Right atrium auricular region (tissue), 2 donors: ENCODE results near the gene ACTL8. TPM values are rescaled to one million over a fixed set of nuclear protein-coding genes. Genes with fewer than 3 reads are reported as not detected.

Experiments used
- DNase-seq: peaks from one replicate; pipeline ENCODE4 v3.0.0-alpha.2; 2019; ENCODE audit warnings: low spot score
- H3K27ac ChIP-seq, 2 donors: fragments of 200-600 bp; sonication (generic); 1 replicate in 1 of 2; 2 replicates in 1 of 2; pipeline ENCODE4 v1.5.1; 2016 to 2019
- H3K27me3 ChIP-seq, 2 donors: fragments of 200-600 bp; sonication (generic); one replicate each; pipeline versions ENCODE4 v1.5.1 to v1.6.0; 2017 to 2019
- H3K36me3 ChIP-seq: fragments of 200-600 bp; sonication (generic); one replicate; pipeline ENCODE4 v1.5.1; 2016
- H3K4me1 ChIP-seq, 2 donors: fragments of 200-600 bp; sonication (generic); one replicate each; pipeline versions ENCODE4 v1.5.1 to v1.6.0; 2017 to 2019
- H3K4me3 ChIP-seq, 2 donors: fragments of 200-600 bp; sonication (generic); 1 replicate in 1 of 2; 2 replicates in 1 of 2; pipeline ENCODE4 v1.5.1; 2017 to 2019; ENCODE audit warnings: mild to moderate bottlenecking in 1 of 2, moderate library complexity in 1 of 2
- H3K9me3 ChIP-seq, 2 donors: fragments of 200-600 bp; sonication (generic); one replicate each; pipeline ENCODE4 v1.5.1; 2019
- CTCF ChIP-seq, 2 donors: fragments of 200-600 bp; sonication (generic); IDR thresholded peaks; one replicate each; pipeline ENCODE4 v1.5.1; 2019; ENCODE audit warnings: antibody characterized with exemption in 2 of 2
- total RNA-seq, 2 donors: library from RNA; depleted of rRNA; stranded (reverse); fragments of >200 nt; gene quantifications; one replicate each; pipeline ENCODE4 v1.1.0, GENCODE V29; 2016

ACTL8 gene
- total RNA-seq, 2 donors from 2014 or later = not detected

DNA sequence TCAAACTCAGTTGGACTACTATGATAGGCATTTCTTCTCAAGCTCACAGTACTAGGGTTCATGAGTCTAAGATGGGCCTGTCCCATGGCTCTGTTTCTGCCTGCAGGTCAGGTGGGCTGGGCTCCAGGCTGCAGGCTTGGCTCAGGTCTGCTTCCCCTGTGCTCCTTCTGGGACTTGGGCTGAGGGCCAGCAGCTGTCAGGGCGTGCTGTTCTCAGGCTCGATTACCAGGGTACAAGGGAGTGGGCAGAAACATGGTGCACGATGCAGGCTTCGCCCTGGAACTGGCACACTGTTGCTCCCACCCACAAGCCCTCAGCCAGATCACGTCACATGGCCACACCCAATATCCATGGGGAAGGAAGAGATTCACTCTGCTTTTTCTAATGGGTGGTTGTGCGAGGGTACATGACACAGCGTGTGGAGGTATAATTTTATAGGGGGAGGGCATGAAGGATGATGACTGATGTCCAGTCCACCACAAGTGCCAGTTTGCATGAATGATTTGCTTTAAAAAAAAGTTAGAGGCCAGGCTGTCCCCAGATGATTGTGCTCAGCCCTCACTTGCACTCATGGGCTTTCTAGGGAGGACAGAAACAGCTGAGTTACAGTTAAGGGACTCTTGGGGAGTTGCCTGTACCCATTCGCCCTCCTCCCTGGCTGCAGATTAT, 118.0 kb downstream of the ACTL8 start:
- no peak overlapping the region for H3K4me3 ChIP-seq
- H3K4me1 ChIP-seq = peaks cover 0 to 13% of the 10 kb centered on the region in 2 donors
- DNase-seq = no peak
- H3K27me3 ChIP-seq = no peaks in the 10 kb centered on the region
- TF ChIP-seq CTCF (IDR thresholded peaks at IDR 0.05) = no peak
- no peak overlapping the region for H3K27ac ChIP-seq
- no peaks in the 10 kb centered on the region for H3K9me3 ChIP-seq
- no peaks in the 10 kb centered on the region for H3K36me3 ChIP-seq

DNA sequence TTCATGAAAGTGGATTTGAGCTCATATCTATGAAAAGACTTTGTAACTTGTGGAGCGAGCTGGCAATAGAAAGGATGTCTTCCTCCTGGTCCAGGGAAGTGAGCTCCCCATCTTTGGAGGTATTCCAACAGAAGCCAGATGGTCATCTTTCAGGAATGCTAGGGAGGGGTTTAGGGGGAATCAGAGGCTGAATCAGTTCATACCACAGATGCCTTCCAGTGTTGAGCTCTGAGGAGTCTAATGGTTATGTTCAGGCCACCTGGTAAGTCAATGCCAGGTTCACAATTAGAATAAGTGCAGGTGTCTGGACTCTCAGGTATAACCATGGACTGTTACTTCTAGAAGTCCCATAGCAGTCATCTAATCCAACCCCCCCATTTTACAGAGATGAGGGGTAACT, 119.1 kb downstream of the ACTL8 start:
- Histone ChIP-seq H3K36me3 (no peaks in the 10 kb centered on the region), H3K27ac (peak overlapping the region in 1 of 2 donors; percentile 78), H3K4me3 (no peak overlapping the region), H3K27me3 (no peaks in the 10 kb centered on the region), H3K4me1 (peaks cover 0 to 13% of the 10 kb centered on the region in 2 donors), H3K9me3 (no peaks in the 10 kb centered on the region)
- no peak for DNase-seq
- no peak for TF ChIP-seq CTCF (IDR thresholded peaks at IDR 0.05)

GRCh38 chr1:17874710-17875109, 119.6 kb downstream of the ACTL8 start:
- H3K9me3 ChIP-seq = no peaks in the 10 kb centered on the region
- no peak for TF ChIP-seq CTCF (IDR thresholded peaks at IDR 0.05)
- H3K36me3 ChIP-seq = no peaks in the 10 kb centered on the region
- DNase-seq = no peak
- H3K27ac ChIP-seq = peak overlapping the region in 1 of 2 donors; percentile 78
- peaks cover 0 to 13% of the 10 kb centered on the region in 2 donors for H3K4me1 ChIP-seq
- H3K27me3 ChIP-seq = no peaks in the 10 kb centered on the region
- H3K4me3 ChIP-seq = no peak overlapping the region

DNA sequence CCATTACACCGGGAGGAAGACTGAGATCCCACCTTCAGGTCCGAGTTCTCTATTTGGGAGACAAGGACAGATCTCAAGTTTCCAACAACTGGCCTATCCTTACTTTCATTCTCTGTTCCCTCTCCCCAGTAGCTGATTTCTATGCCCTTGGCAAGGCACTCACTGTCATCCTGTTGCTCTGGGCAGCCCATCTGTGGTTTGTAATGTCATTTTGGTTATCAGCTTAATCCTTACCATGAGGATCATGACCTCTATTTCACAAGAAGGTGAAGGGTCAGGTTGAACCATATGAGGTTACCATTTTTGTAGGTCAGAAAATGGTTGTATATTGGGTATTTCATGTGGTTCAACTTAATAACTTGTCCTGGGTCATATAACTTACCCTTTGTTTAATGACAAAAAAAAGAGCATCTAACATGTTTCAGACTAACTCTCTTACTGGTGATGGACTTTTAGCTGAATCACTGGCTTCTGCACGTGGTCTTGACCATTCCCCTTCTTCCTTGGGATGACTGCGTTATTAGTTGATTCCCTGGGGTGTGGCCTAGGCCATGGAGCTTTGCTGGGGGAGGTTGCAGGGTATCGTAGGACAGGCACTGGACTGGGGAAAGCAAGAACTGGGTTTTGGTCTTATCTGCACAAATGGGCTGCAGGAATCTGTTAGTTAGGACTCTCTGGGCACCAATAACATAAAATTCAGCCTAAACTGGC, 120.2 kb downstream of the ACTL8 start:
- H3K27ac ChIP-seq = peak overlapping the region; percentile 49 to 78
- H3K36me3 ChIP-seq = no peaks in the 10 kb centered on the region
- no peaks in the 10 kb centered on the region for H3K27me3 ChIP-seq
- peaks cover 0 to 13% of the 10 kb centered on the region in 2 donors for H3K4me1 ChIP-seq
- H3K4me3 ChIP-seq = no peak overlapping the region
- no peak for TF ChIP-seq CTCF (IDR thresholded peaks at IDR 0.05)
- H3K9me3 ChIP-seq = no peaks in the 10 kb centered on the region
- no peak for DNase-seq

- no peaks in the 10 kb centered on the region for H3K9me3 ChIP-seq
- no peaks in the 10 kb centered on the region for H3K27me3 ChIP-seq
- H3K27ac ChIP-seq = peak overlapping the region; percentile 49 to 78
- H3K4me1 ChIP-seq = peaks cover 0 to 13% of the 10 kb centered on the region in 2 donors
- no peaks in the 10 kb centered on the region for H3K36me3 ChIP-seq
- no peak for TF ChIP-seq CTCF (IDR thresholded peaks at IDR 0.05)
- no peak overlapping the region for H3K4me3 ChIP-seq
- DNase-seq = no peak
Observed at GRCh38 chr1:17875882-17876280, 120.7 kb downstream of the ACTL8 start.

Other genes with a start within 250 kb of the ACTL8 start
- 10 to 100 TPM; 49.3 to 52.2 TPM for gene ARHGEF10L, start 215.6 kb upstream of the ACTL8 start, total RNA-seq